Central memory CD4-positive, alpha-beta T cell (primary cell): ENCODE data around the gene MFNG.

Experiments used
- DNase-seq: peaks from one replicate; pipeline ENCODE4 v3.0.0; 2022

Gene MFNG

GRCh38 chr22:37420686-37421467 is 65.3 kb downstream of the MFNG start:
- DNase-seq, result no peak

GRCh38 chr22:37419969-37420685 is 66.1 kb downstream of the MFNG start:
- DNase-seq, result peak; percentile 9

- no peak for DNase-seq
Observed at GRCh38 chr22:37419370-37419968, 66.7 kb downstream of the MFNG start.
